C4-2B (cell line): Measurements from ENCODE around the gene OPCML.

Experiments
- H3K27ac ChIP-seq: fragments of 450-650 bp; 2 replicates; pipeline ENCODE4 v1.5.1; 2017
- ZFX ChIP-seq: fragments of 450-650 bp; IDR thresholded peaks from 2 replicates; pipeline ENCODE4 v1.6.1; 2017
- TF ChIP-seq, protein P1 (sequence below): fragments of 450-650 bp; conservative IDR thresholded peaks from 2 replicates; pipeline ENCODE4 v1.5.1; 2017; ENCODE audit warnings: mild to moderate bottlenecking

Gene OPCML

GRCh38 chr11:132644520-132645239, 887.6 kb downstream of the OPCML start:
- no peak for TF ChIP-seq ZFX
- TF ChIP-seq, protein P1, sequence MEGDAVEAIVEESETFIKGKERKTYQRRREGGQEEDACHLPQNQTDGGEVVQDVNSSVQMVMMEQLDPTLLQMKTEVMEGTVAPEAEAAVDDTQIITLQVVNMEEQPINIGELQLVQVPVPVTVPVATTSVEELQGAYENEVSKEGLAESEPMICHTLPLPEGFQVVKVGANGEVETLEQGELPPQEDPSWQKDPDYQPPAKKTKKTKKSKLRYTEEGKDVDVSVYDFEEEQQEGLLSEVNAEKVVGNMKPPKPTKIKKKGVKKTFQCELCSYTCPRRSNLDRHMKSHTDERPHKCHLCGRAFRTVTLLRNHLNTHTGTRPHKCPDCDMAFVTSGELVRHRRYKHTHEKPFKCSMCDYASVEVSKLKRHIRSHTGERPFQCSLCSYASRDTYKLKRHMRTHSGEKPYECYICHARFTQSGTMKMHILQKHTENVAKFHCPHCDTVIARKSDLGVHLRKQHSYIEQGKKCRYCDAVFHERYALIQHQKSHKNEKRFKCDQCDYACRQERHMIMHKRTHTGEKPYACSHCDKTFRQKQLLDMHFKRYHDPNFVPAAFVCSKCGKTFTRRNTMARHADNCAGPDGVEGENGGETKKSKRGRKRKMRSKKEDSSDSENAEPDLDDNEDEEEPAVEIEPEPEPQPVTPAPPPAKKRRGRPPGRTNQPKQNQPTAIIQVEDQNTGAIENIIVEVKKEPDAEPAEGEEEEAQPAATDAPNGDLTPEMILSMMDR = no peak
- no peak overlapping the region for H3K27ac ChIP-seq

DNA sequence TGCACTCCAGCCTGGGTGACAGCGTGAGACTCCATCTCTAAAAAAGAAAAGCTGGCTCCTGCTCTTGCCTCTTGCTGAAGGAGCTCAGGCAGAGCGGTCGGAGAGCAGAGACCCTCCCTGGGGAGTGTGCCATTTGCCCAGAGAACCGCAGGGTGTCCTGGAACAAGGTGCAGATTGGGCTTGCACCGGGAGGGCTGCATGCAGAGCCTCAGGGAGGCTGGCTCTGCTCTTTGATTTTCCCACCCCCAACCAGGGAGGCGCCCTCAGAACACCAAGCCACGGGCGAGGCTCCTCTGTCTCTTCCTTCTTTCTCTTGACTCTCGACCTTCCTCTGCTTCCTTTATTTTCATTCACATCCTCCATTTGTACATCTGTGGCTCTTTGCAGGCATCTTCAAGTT, 889.1 kb downstream of the OPCML start:
- TF ChIP-seq, protein P1 = no peak
- no peak for TF ChIP-seq ZFX
- H3K27ac ChIP-seq = no peak overlapping the region

DNA sequence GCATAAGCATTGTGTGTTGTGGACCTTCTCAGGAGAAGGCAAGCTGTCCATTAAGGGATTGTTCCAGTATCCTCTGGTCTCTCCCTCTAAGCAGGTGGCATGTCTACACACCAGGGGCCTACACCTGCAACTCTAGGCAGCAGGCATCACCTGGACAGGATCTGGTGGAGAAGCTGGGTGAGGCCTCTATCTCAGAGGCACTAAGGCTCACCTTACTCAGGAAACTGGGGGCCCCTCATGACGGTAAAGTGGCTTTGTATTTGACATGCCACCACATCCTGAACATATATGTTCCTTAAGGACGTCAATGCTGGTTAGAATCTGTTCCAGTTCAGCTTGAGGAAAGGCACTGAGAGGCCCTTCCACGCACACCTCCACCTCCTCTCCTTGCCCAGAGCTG, 891.3 kb downstream of the OPCML start:
- no peak overlapping the region for H3K27ac ChIP-seq
- TF ChIP-seq, protein P1 = no peak
- no peak for TF ChIP-seq ZFX

DNA sequence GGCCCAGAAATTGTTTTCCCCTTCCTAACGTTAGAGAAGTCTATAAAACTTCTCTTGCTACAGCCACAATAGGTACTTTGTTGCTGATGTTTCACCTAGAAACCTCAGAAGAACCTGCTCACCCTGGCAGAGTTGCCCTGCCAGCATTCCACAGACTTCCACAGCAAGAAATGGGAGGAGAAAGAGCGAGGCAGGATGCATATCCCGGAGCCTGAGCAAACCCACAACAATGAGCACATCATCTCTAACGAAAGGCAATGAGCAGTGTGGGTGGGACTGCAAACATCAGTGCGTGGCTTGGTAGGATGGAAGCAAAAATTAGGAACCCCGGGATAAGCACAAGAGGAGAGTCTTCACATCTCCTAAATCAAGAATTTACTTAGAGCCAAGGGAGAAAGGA, 892.3 kb downstream of the OPCML start:
- H3K27ac ChIP-seq = no peak overlapping the region
- no peak for TF ChIP-seq ZFX

GRCh38 chr11:132639403-132639802, 892.9 kb downstream of the OPCML start:
- H3K27ac ChIP-seq = no peak overlapping the region
- no peak for TF ChIP-seq ZFX
- TF ChIP-seq, protein P1 = no peak

- TF ChIP-seq ZFX = no peak
- TF ChIP-seq, protein P1 = no peak
- no peak overlapping the region for H3K27ac ChIP-seq
Measured at GRCh38 chr11:132638423-132638822, 893.9 kb downstream of the OPCML start.

DNA sequence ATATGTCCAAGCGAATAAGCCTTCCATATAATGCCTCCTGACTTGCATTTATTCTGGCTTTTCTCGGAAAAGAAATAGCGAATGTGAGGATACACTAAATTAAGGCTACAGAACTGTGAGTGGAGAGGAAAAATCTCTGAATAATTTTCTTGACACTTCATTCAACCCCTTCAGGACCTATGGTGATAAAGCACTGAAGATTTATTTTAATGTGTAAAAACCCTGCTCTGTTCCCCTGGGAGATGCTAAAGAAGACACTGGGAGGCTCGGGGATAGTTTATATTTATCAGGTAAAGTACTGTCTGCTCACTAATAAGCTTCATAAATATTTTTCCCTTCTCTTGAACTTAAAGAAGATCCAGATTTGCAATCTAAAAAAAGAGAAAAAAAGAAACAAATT, 895.8 kb downstream of the OPCML start:
- TF ChIP-seq, protein P1 = no peak
- no peak for TF ChIP-seq ZFX
- no peak overlapping the region for H3K27ac ChIP-seq

DNA sequence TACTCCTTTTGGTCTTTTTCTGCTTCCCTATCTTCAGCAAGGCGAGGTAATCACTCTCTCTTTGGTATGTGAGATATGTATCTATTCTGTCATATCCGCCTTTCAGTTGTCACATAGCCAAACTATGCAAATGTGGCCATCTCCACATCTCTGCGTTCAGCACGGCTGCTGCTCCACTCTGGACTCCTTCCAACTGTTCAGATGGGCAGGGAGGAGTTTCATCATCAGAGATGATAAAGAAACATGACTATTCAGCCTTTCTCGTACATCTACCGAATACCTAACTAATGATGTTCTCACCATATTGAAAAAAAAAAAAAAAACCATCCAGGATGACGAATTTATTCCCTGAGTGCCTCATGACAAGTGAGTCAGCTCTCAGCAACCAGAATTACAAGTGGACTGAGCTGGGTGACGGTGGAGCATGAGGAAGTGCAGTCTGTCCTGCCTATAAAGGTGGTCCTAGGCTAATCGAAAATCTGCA, 899.6 kb downstream of the OPCML start:
- H3K27ac ChIP-seq = no peak overlapping the region
- TF ChIP-seq, protein P1 = no peak
- TF ChIP-seq ZFX = no peak
